ENCODE results near the gene RAB20.

DNA sequence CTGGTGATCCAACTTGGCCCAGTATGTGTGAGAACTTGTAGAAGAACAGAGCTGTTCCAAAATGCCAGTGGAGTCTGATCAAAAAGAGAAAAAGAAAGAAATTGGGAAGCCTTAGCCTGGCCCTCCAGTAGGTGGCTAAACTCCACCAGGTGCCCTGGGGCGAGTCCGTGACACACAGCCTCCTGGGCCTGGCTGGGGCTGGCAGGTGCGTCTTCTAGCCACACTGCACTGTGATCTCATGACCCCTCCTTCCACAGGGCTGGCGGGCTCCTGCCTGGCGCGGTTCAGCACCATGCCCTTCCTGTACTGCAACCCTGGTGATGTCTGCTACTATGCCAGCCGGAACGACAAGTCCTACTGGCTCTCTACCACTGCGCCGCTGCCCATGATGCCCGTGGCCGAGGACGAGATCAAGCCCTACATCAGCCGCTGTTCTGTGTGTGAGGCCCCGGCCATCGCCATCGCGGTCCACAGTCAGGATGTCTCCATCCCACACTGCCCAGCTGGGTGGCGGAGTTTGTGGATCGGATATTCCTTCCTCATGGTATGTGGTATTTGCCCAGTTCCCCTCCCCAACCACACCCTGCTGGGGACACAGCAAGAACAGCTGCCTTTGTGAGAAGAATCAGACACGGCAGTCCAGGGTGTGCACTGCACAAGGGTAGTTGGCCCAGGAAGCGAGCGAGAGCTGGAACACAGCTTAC lies 53.7 kb downstream of the RAB20 start:
- no peak for TF ChIP-seq ZFX (IDR thresholded peaks at IDR 0.05)
- TF ChIP-seq, protein P1, sequence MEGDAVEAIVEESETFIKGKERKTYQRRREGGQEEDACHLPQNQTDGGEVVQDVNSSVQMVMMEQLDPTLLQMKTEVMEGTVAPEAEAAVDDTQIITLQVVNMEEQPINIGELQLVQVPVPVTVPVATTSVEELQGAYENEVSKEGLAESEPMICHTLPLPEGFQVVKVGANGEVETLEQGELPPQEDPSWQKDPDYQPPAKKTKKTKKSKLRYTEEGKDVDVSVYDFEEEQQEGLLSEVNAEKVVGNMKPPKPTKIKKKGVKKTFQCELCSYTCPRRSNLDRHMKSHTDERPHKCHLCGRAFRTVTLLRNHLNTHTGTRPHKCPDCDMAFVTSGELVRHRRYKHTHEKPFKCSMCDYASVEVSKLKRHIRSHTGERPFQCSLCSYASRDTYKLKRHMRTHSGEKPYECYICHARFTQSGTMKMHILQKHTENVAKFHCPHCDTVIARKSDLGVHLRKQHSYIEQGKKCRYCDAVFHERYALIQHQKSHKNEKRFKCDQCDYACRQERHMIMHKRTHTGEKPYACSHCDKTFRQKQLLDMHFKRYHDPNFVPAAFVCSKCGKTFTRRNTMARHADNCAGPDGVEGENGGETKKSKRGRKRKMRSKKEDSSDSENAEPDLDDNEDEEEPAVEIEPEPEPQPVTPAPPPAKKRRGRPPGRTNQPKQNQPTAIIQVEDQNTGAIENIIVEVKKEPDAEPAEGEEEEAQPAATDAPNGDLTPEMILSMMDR (conservative IDR thresholded peaks at IDR 0.05), result peak; percentile 68

Data from C4-2B (cell line).